Thyroid gland (tissue), 4 donors: ENCODE measurements around the gene SLC2A5.

ENCODE experiments used
- POLR2A ChIP-seq, 2 donors: fragments of 450-650 bp; IDR thresholded peaks; one replicate each; pipeline ENCODE4 v1.6.1; 2017; ENCODE audit warnings: antibody characterized with exemption in 2 of 2, mild to moderate bottlenecking in 2 of 2, moderate library complexity in 1 of 2
- TF ChIP-seq, protein P1 (sequence below), 6 experiments: fragments of 200-600 bp in 3 of 6; fragments of 450-650 bp in 3 of 6; sonication (generic) in 3 of 6; IDR thresholded peaks; one replicate each; pipeline ENCODE4 v1.5.1; 2016 to 2019; ENCODE audit warnings: antibody characterized with exemption in 6 of 6, mild to moderate bottlenecking in 2 of 6, inconsistent platforms in 1 of 6, moderate library complexity in 1 of 6

DNA sequence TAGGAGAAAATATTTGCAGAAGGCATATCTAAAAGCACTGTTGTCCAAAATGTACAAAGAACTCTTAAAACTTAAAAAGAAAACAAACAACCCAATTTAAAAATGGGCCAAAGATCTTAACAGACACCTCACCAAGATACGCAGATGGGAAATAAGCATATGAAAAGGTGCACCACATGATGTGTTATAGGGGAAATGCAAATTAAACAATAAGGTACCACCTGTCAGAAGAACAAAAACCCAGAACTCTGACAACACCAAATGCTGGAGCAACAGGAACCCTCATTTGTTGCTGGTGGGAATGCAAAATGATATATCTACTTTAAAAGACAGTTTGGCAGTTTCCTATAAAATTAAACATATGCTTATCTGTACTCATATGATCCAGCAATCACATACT, 18.1 kb downstream of the SLC2A5 start:
- TF ChIP-seq, protein P1, sequence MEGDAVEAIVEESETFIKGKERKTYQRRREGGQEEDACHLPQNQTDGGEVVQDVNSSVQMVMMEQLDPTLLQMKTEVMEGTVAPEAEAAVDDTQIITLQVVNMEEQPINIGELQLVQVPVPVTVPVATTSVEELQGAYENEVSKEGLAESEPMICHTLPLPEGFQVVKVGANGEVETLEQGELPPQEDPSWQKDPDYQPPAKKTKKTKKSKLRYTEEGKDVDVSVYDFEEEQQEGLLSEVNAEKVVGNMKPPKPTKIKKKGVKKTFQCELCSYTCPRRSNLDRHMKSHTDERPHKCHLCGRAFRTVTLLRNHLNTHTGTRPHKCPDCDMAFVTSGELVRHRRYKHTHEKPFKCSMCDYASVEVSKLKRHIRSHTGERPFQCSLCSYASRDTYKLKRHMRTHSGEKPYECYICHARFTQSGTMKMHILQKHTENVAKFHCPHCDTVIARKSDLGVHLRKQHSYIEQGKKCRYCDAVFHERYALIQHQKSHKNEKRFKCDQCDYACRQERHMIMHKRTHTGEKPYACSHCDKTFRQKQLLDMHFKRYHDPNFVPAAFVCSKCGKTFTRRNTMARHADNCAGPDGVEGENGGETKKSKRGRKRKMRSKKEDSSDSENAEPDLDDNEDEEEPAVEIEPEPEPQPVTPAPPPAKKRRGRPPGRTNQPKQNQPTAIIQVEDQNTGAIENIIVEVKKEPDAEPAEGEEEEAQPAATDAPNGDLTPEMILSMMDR (IDR thresholded peaks at IDR 0.05) = no peak
- no peak for TF ChIP-seq POLR2A (IDR thresholded peaks at IDR 0.05)
